Measurements from ENCODE around the gene ENDOD1.
"Not testable (repeated sequence)": the region's sequence is repeated elsewhere in the genome, so short reads cannot be mapped to it uniquely, and the experiment has no call there.

Gene ENDOD1

DNA sequence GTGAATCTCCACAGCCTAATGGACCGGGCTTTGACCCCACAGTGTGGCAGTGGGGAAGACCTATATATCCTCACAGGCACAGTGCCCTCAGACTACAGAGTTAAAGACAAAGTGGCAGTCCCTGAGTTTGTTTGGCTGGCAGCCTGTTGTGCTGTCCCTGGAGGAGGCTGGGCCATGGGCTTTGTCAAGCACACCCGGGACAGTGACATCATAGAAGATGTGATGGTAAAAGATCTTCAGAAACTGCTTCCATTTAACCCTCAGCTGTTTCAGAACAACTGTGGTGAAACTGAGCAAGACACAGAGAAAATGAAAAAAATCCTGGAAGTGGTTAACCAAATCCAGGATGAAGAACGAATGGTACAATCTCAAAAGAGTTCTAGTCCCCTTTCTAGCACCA lies 39.0 kb downstream of the ENDOD1 start:
- no peak for TF ChIP-seq CTCF (IDR thresholded peaks at IDR 0.05; ENCODE audit: low read depth, low read length, missing control alignments)
- no peak for DNase-seq (ENCODE audit: extremely low read depth, low read depth)
- no peak overlapping the region for H3K4me3 ChIP-seq (replicated peaks; ENCODE audit: low read depth, low read length)

DNA sequence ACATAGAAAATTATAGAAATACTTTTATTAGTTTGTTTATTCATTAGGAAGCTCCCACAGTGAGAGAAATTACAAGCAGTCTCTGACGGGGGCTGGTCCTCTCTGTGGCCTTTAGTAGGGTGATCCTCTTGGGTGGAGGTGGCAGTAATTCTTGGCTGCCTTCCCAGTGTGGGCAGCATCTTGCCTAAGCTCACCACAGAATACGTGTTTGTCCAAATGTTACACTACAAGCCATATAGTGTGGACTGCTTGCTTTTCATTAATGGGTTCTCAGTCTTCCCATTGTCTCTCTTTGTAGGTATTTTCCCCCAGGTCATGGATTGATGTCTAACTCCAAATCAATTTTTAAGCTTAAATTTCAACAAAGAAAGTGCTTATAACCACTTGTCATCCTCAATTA lies 43.3 kb downstream of the ENDOD1 start:
- TF ChIP-seq CTCF (IDR thresholded peaks at IDR 0.05; ENCODE audit: low read depth, low read length, missing control alignments): no peak
- no peak overlapping the region for H3K4me3 ChIP-seq (replicated peaks; ENCODE audit: low read depth, low read length)
- no peak for DNase-seq (ENCODE audit: extremely low read depth, low read depth)

- DNase-seq (ENCODE audit: extremely low read depth, low read depth): peak; percentile 65
- TF ChIP-seq CTCF (IDR thresholded peaks at IDR 0.05; ENCODE audit: low read depth, low read length, missing control alignments): no peak
- no peak overlapping the region for H3K4me3 ChIP-seq (replicated peaks; ENCODE audit: low read depth, low read length)
Measured at GRCh38 chr11:95134491-95134890, 44.8 kb downstream of the ENDOD1 start.

- no peak overlapping the region for H3K4me3 ChIP-seq (replicated peaks; ENCODE audit: low read depth, low read length)
- no peak for TF ChIP-seq CTCF (IDR thresholded peaks at IDR 0.05; ENCODE audit: low read depth, low read length, missing control alignments)
- DNase-seq (ENCODE audit: extremely low read depth, low read depth): no peak
Measured at GRCh38 chr11:95135155-95135554, 45.5 kb downstream of the ENDOD1 start.

DNA sequence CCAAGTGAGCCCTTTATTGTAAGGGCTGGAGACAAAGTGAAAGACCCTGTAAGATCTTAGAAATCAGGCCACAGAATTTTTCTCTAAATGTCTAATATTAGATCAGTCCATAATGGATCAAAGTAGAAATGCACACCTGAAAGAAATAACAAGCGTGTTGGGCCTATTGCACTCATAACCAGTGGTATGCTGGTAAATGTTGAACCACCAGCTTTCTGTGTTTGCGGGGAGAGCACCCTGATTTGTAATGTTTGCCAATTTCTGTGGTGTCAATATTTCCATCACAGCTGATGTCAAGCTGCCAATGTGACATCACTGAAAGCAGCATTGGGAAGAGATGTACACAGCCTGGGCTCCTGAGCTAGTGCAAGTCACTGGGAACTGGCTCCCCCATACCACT lies 46.2 kb downstream of the ENDOD1 start:
- no peak for TF ChIP-seq CTCF (IDR thresholded peaks at IDR 0.05; ENCODE audit: low read depth, low read length, missing control alignments)
- no peak overlapping the region for H3K4me3 ChIP-seq (replicated peaks; ENCODE audit: low read depth, low read length)
- no peak for DNase-seq (ENCODE audit: extremely low read depth, low read depth)

DNA sequence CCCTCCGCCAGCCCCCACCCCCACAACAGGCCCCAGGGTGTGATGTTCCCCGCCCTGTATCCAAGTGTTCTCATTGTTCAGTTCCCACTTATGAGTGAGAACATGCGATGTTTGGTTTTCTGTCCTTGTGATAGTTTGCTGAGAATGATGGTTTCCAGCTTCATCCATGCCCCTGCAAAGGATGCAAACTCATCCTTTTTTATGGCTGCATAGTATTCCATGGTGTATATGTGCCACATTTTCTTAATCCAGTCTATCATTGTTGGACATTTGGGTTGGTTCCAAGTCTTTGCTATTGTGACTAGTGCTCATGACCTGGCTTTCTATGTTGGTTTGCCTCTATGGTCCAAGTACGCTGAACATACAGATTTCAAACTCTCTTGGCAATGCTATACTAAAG lies 47.1 kb downstream of the ENDOD1 start:
- not testable (repeated sequence) for DNase-seq (ENCODE audit: extremely low read depth, low read depth); H3K4me3 ChIP-seq (replicated peaks; ENCODE audit: low read depth, low read length)

- DNase-seq (ENCODE audit: extremely low read depth, low read depth): no peak
- no peak overlapping the region for H3K4me3 ChIP-seq (replicated peaks; ENCODE audit: low read depth, low read length)
- TF ChIP-seq CTCF (IDR thresholded peaks at IDR 0.05; ENCODE audit: low read depth, low read length, missing control alignments): no peak
Measured at GRCh38 chr11:95137299-95137698, 47.7 kb downstream of the ENDOD1 start.
